ENCODE results near the gene BYSL.
A peak's percentile ranks its signal among the peaks of the same experiment; 100 is the strongest.

Gene BYSL

GRCh38 chr6:41914869-41915530 lies 6.3 kb upstream of the BYSL start:
- DNase-seq (ENCODE audit: low read depth) = no peak

- peak; percentile 89 for DNase-seq (ENCODE audit: low read depth)
Observed at GRCh38 chr6:41917528-41917927, 3.8 kb upstream of the BYSL start.

GRCh38 chr6:41921712-41921998 lies 356 bp downstream of the BYSL start:
- DNase-seq (ENCODE audit: low read depth) = no peak

GRCh38 chr6:41922154-41922553 lies 855 bp downstream of the BYSL start:
- no peak for DNase-seq (ENCODE audit: low read depth)

- no peak for DNase-seq (ENCODE audit: low read depth)
Observed at GRCh38 chr6:41927253-41927652, 6.0 kb downstream of the BYSL start.

- no peak for DNase-seq (ENCODE audit: low read depth)
Observed at GRCh38 chr6:41929924-41930323, 8.6 kb downstream of the BYSL start.

- DNase-seq (ENCODE audit: low read depth) = no peak
Observed at GRCh38 chr6:41931792-41932191, 10.5 kb downstream of the BYSL start.

GRCh38 chr6:41932378-41932777 lies 11.1 kb downstream of the BYSL start:
- no peak for DNase-seq (ENCODE audit: low read depth)

GRCh38 chr6:41934278-41935192 lies 13.2 kb downstream of the BYSL start:
- DNase-seq (ENCODE audit: low read depth) = no peak

- DNase-seq (ENCODE audit: low read depth) = no peak
Observed at GRCh38 chr6:41935193-41935574, 13.9 kb downstream of the BYSL start.

GRCh38 chr6:41935685-41936072 lies 14.4 kb downstream of the BYSL start:
- no peak for DNase-seq (ENCODE audit: low read depth)

- DNase-seq (ENCODE audit: low read depth) = peak; percentile 60
Observed at GRCh38 chr6:41936073-41936837, 15.0 kb downstream of the BYSL start.

- DNase-seq (ENCODE audit: low read depth) = no peak
Observed at GRCh38 chr6:41937472-41937860, 16.2 kb downstream of the BYSL start.

- DNase-seq (ENCODE audit: low read depth) = no peak
Observed at GRCh38 chr6:41937861-41938574, 16.7 kb downstream of the BYSL start.

- DNase-seq (ENCODE audit: low read depth) = no peak
Observed at GRCh38 chr6:41938590-41939175, 17.4 kb downstream of the BYSL start.

- no peak for DNase-seq (ENCODE audit: low read depth)
Observed at GRCh38 chr6:41939176-41939847, 18.0 kb downstream of the BYSL start.

GRCh38 chr6:41939848-41940758 lies 18.8 kb downstream of the BYSL start:
- DNase-seq (ENCODE audit: low read depth) = no peak

GRCh38 chr6:41940759-41941279 lies 19.5 kb downstream of the BYSL start:
- DNase-seq (ENCODE audit: low read depth) = no peak

GRCh38 chr6:41941280-41942066 lies 20.2 kb downstream of the BYSL start, which contains the start of gene CCND3:
CCND3 (minus strand) TSS chr6:41941808; CDS start chr6:41941649, 159 bp downstream.
- peak; percentile 54 for DNase-seq (ENCODE audit: low read depth)

Measured in non-pigmented ciliary epithelial cell (primary cell).